A673 (cell line): ENCODE data around the gene CUX1. TPM values are rescaled to one million over a fixed set of nuclear protein-coding genes. Genes with fewer than 3 reads are reported as not detected.
"Not testable (repeated sequence)": the region's sequence is repeated elsewhere in the genome, so short reads cannot be mapped to it uniquely, and the experiment has no call there.

Source experiments
- BruUV-seq: library from RNA; stranded (reverse); fragments of 400-500 nt; replicated peaks from 2 replicates; lab custom pipeline; 2021; lab: Mats Ljungman, UMichigan
- CTCF ChIA-PET: fragments of 300-600 bp; sonication (Branson Sonifier 250); formaldehyde crosslinking; loops from one replicate; lab custom pipeline; 2022; ENCODE audit warnings: antibody characterized with exemption; lab: Charles Lee
- POLR2A ChIA-PET: fragments of 300-600 bp; sonication (Branson Sonifier 250); formaldehyde crosslinking; loops from one replicate; lab custom pipeline; 2022; ENCODE audit warnings: antibody characterized with exemption; ENCODE audit not compliant: low non-redundant PET; lab: Charles Lee
- DNase-seq: peaks from one replicate; pipeline ENCODE4 v3.0.0-alpha.2; 2015; ENCODE audit warnings: low spot score
- H3K27ac ChIP-seq: fragments of 200-600 bp; sonication (generic); 2 replicates; pipeline ENCODE4 v1.5.1; 2016; ENCODE audit warnings: mixed run types, low read depth, mild to moderate bottlenecking, mixed read lengths, antibody characterized with exemption, low read length; ENCODE audit not compliant: poor library complexity, severe bottlenecking
- H3K27me3 ChIP-seq: fragments of 200-600 bp; sonication (generic); replicated peaks from 2 replicates; pipeline ENCODE4 v1.6.1; 2017; ENCODE audit warnings: mixed run types, low read depth, mild to moderate bottlenecking, mixed read lengths, antibody characterized with exemption, low read length; ENCODE audit not compliant: insufficient read depth, poor library complexity
- H3K36me3 ChIP-seq: fragments of 200-600 bp; sonication (generic); 2 replicates; pipeline ENCODE4 v1.6.1; 2016; ENCODE audit warnings: mixed run types, mild to moderate bottlenecking, mixed read lengths, antibody characterized with exemption, low read length; ENCODE audit not compliant: insufficient read depth, poor library complexity, severe bottlenecking
- H3K4me1 ChIP-seq: fragments of 200-600 bp; sonication (generic); 2 replicates; pipeline ENCODE4 v1.6.1; 2017; ENCODE audit warnings: mixed run types, mild to moderate bottlenecking, mixed read lengths, antibody characterized with exemption, low read length; ENCODE audit not compliant: insufficient read depth, poor library complexity, severe bottlenecking
- H3K4me3 ChIP-seq: fragments of 200-600 bp; sonication (generic); 2 replicates; pipeline ENCODE4 v1.5.1; 2016; ENCODE audit warnings: low read depth, mixed run types, mild to moderate bottlenecking, mixed read lengths, low read length; ENCODE audit not compliant: poor library complexity, severe bottlenecking
- H3K9me3 ChIP-seq: fragments of 200-600 bp; sonication (generic); 2 replicates; pipeline ENCODE4 v1.6.1; 2016; ENCODE audit warnings: mixed run types, low read depth, mild to moderate bottlenecking, mixed read lengths, antibody characterized with exemption, low read length; ENCODE audit not compliant: poor library complexity, severe bottlenecking
- CTCF ChIP-seq: fragments of 300-800, 200-600 bp; sonication (generic); conservative IDR thresholded peaks from 2 replicates; pipeline ENCODE4 v1.5.1; 2017; ENCODE audit warnings: low read depth, mild to moderate bottlenecking, antibody characterized with exemption, low read length, moderate library complexity, mixed read lengths
- EZH2 ChIP-seq: fragments of 200-600 bp; sonication (generic); IDR thresholded peaks from 2 replicates; pipeline ENCODE4 v1.6.1; 2017; ENCODE audit warnings: borderline replicate concordance, low read depth, mild to moderate bottlenecking, mixed read lengths, antibody characterized with exemption, low read length; ENCODE audit not compliant: poor library complexity, severe bottlenecking
- intact Hi-C: fragments of 100-400 bp; cut with micrococcal nuclease; formaldehyde crosslinking; loops from one replicate; pipeline ENCODE4 v1.10.0; 2022; ENCODE audit not compliant: unreplicated experiment
- total RNA-seq: library from RNA; stranded (reverse); gene quantifications from 2 replicates; pipeline ENCODE4 v1.2.3, GENCODE V29; 2021

CUX1 gene
- total RNA-seq, 1 experiment from 2014 or later = 49.4 TPM

- Histone ChIP-seq H3K36me3 (no peaks in the 10 kb centered on the region), H3K27ac (peak overlapping the region; percentile 53), H3K9me3 (no peaks in the 10 kb centered on the region), H3K27me3 (no peaks in the 10 kb centered on the region), H3K4me3 (no peak overlapping the region), H3K4me1 (peaks cover 41% of the 10 kb centered on the region)
- peak; percentile 84 for DNase-seq
- intact Hi-C loops = no loop called here
- no TSS peak for BruUV-seq
- TF ChIP-seq EZH2 (no peak), CTCF (no peak)
- CTCF ChIA-PET = no interaction called here
- POLR2A ChIA-PET = interaction anchor here (0.6 kb wide), 1 partner anchor 216 kb away, joined by 4 read pairs; no protein-coding TSS in a partner anchor
Observed at GRCh38 chr7:101882595-101883564, 65.5 kb downstream of the CUX1 start.

GRCh38 chr7:101884671-101885596, 67.5 kb downstream of the CUX1 start:
- H3K4me1 ChIP-seq = peaks cover 38% of the 10 kb centered on the region
- CTCF ChIA-PET = no interaction called here
- H3K27me3 ChIP-seq = no peaks in the 10 kb centered on the region
- no peak for TF ChIP-seq EZH2
- TF ChIP-seq CTCF = no peak
- H3K9me3 ChIP-seq = no peaks in the 10 kb centered on the region
- intact Hi-C loops = no loop called here
- no TSS peak for BruUV-seq
- POLR2A ChIA-PET = no interaction called here
- no peaks in the 10 kb centered on the region for H3K36me3 ChIP-seq
- DNase-seq = no peak
- no peak overlapping the region for H3K27ac ChIP-seq
- H3K4me3 ChIP-seq = no peak overlapping the region

GRCh38 chr7:101885597-101885955, 68.2 kb downstream of the CUX1 start:
- CTCF ChIA-PET = no interaction called here
- H3K27ac ChIP-seq = no peak overlapping the region
- H3K9me3 ChIP-seq = no peaks in the 10 kb centered on the region
- POLR2A ChIA-PET = no interaction called here
- no peak overlapping the region for H3K4me3 ChIP-seq
- peaks cover 31% of the 10 kb centered on the region for H3K4me1 ChIP-seq
- H3K36me3 ChIP-seq = no peaks in the 10 kb centered on the region
- H3K27me3 ChIP-seq = no peaks in the 10 kb centered on the region
- BruUV-seq = no TSS peak
- DNase-seq = no peak
- intact Hi-C loops = no loop called here
- TF ChIP-seq EZH2 (no peak), CTCF (no peak)

GRCh38 chr7:101887352-101887751, 69.9 kb downstream of the CUX1 start:
- H3K27me3 ChIP-seq, POLR2A ChIA-PET, H3K27ac ChIP-seq, intact Hi-C loops, DNase-seq, BruUV-seq, H3K4me3 ChIP-seq, H3K36me3 ChIP-seq, H3K9me3 ChIP-seq: not testable (repeated sequence)
- CTCF ChIA-PET = interaction anchor here (0.6 kb wide), 1 partner anchor 8 kb away, joined by 3 read pairs; no protein-coding TSS in a partner anchor
- peaks cover 25% of the 10 kb centered on the region for H3K4me1 ChIP-seq
